ENCODE data around the gene CCDC141.
"Not testable (repeated sequence)": the region's sequence is repeated elsewhere in the genome, so short reads cannot be mapped to it uniquely, and the experiment has no call there.

Gene CCDC141

GRCh38 chr2:179049546-179050311 lies at the start of gene CCDC141:
CCDC141 (minus strand) TSS chr2:179050137; CDS start chr2:179049941, 196 bp downstream.
- DNase-seq, result peak in 1 of 2 experiments; percentile 1

DNA sequence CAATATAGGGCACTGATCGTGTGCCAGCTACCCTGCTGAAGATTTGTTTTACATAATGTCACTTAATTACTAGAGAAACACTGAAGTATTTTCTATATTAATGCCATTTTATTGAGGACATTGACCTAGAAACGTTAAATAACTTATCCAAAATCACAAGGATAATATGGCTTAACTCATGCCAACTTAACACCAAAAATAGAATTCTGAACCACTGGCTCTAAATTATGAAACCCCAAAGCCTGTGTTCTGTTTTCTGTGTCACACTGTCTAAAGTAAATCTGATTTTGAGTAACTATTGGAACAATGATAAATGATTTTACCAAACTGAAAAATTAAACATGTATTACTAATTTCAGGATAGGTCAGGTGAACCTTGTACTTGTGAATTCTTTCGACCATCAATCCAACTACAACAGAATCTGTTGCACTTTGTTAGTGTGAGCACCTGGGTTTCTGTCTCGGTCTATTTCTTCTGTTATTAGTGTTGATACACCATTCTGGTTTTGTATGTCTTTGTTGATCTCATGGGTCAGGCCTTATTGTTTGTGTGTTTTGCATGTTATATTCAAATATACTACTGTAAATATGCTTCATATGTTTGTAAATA lies 48.2 kb upstream of the CCDC141 start:
- no peak for DNase-seq

GRCh38 chr2:179097131-179097530 lies 47.2 kb upstream of the CCDC141 start:
- DNase-seq, result no peak

- no peak for DNase-seq
Observed at GRCh38 chr2:179096090-179096489, 46.2 kb upstream of the CCDC141 start.

GRCh38 chr2:179092912-179093311 lies 43.0 kb upstream of the CCDC141 start:
- not testable (repeated sequence) for DNase-seq

DNA sequence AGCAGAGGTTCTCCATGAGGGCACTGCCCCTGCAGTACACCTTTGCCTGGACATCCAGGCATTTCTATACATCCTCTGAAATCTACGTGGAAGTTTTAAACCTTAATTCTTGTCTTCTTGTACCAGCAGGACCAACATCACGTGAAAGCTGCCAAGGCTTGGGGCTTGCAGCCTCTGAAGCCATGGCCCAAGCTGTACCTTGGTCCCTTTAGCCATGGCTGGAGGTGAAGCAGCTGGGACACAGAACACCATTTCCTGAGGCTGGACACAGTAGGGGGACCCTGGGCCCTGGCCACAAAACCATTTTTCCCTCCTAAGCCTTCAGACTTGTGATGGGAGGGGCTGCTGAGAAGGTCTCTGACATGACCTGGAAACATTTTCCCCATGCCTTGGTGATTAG lies 32.8 kb upstream of the CCDC141 start:
- no peak for DNase-seq

DNA sequence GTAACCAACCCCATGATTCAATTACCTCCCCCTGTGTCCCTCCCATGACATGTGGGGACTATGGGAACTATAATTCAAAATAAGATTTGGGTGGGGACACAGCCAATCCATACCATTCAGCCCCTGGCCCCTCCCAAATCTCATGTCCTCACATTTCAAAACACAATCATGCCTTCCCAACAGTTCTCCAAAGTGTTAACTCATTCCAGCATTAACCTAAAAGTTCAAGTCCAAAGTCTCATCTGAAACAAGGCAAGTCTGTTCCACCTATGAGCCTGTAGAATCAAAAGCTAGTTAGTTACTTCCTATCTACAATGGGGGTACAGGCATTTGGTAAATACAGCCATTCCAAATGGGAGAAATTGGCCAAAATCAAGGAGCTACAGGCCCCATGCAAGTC lies 32.0 kb upstream of the CCDC141 start:
- DNase-seq, result no peak

GRCh38 chr2:179072527-179072926 lies 22.6 kb upstream of the CCDC141 start:
- DNase-seq, result no peak

GRCh38 chr2:179071810-179072355 lies 21.9 kb upstream of the CCDC141 start:
- no peak for DNase-seq

- DNase-seq, result no peak
Observed at GRCh38 chr2:179070895-179071294, 21.0 kb upstream of the CCDC141 start.

GRCh38 chr2:179069685-179070084 lies 19.7 kb upstream of the CCDC141 start:
- no peak for DNase-seq

DNA sequence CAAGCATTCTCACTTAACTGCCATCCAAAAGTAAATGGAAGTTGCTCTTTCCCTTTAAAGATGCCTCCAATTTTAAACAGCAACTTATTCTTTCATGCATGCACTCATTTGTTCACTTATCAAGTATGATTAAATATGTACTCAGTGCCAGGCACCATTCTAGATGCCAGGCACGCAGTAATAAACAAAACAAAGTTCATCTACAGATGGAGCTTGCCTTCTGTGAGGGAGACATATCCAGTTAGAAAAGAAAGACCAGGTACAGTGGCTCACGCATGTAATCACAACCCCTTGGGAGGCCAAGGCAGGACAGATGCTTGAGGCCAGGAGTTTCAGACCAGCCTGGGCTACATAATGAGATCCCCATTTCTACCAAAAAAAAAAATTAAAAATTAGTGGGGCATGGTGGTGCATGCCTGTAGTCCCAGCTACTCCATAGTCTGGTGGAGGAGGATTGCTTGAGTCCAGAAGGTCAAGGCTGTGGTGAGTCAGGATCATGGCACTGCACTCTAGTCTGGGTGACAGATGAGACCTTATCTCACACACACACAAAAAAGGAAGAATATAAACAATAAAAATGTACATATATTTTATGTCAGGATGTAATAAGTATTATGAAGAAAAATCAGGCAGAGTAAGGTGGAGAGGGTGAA lies 19.2 kb upstream of the CCDC141 start:
- no peak for DNase-seq

DNA sequence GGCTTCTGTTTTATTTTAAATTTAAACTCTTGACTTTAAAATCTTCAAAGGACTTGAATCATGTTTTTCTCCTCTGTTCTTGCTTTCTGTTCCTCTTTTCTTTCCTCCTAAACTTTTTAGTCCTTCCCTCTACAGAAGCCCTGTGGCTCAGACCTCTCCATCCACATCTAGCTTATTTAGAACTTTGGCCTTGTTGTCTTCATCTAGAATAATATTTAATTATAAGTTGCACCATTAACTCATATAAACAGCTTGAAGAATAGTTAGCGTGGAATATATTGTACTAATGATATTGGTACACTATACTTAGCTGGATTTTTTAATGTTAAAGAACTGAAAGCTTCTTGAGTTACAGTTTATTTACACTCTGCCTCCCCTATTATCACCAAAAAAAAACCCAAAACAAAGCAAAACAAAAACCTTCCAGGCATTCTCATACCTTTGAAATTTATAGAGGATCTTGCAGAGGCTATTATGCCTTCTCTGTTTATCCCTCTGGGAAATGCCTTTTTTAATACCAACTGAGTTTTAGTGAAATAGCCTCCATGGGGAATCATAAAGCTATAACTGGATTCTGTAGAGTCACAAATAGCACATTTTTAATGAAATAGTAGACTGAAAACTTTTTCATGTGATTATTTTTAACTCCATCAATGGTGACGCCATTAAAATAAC lies 9.2 kb upstream of the CCDC141 start:
- no peak for DNase-seq

- DNase-seq, result no peak
Observed at GRCh38 chr2:179057737-179058136, 7.8 kb upstream of the CCDC141 start.

DNA sequence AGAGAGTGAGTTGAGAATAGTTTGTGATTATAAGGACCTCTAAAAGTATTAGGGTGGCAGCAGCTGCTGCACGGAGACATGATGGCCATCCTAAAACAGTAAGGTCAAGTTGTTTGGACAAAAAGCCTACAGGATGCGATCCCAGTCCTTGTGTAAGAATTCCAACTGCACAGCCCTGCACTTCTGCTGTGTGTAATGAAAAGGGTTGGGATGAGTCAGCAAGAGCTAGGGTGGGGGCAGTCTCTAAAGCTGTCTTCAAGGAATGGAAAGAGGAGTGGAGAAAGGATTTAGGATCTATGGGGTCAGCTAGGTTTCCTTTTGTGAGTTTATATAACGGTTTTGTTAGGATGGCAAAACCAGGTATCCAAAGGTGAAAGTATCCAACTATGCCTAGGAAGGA lies 3.6 kb upstream of the CCDC141 start:
- not testable (repeated sequence) for DNase-seq

- DNase-seq, result no peak
Observed at GRCh38 chr2:179051250-179051649, 1.3 kb upstream of the CCDC141 start.

GRCh38 chr2:179050755-179051154 lies 818 bp upstream of the CCDC141 start:
- DNase-seq, result no peak

DNA sequence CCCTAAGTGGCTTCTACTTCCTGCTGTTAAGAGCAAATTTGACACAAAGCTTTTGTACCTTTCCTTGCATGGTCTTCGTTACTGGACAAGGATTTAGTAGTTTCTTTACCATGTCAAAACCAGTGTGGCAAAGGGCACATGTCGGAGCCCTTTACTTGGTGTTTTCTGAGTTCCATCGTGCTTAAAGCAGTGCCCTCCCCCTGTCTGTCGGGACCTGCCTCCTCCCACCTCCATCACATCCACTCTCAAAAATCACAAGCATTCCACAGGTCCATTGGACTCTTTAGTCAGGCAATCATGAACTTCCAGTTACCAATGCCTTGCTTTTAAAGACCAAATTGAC lies 763 bp downstream of the CCDC141 start:
- DNase-seq, result no peak

DNA sequence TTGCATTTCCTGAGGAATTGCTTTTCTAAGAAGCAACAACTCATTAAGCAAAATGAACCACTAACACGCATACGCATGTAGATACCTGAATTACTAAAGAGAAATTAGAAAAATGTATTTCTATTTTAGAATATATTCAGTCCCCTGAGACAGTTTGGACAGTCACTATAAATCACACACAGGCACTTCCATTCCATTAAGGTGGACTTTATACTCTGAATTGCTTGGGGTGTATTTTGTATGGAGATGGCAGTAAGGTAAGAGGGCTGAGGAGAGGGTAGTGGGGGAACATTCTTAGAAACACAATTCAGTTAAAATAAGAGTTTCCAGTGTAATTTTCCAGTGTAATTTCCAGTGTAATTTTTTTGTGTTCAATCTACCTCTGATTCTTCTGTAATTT lies 1.8 kb downstream of the CCDC141 start:
- DNase-seq, result no peak

DNA sequence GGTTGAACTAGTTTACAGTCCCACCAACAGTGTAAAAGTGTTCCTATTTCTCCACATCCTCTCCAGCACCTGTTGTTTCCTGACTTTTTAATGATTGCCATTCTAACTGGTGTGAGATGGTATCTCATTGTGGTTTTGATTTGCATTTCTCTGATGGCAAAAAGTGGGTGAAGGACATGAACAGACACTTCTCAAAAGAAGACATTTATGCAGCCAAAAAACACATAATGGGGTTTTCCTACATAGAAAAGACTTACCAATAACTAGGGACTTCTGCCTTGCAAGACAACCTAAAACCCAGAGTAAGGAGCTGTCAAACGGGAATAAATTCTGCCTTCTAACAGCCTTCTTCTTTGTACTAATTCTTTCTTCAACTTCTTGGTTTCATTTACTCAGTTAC lies 4.3 kb downstream of the CCDC141 start:
- not testable (repeated sequence) for DNase-seq

DNA sequence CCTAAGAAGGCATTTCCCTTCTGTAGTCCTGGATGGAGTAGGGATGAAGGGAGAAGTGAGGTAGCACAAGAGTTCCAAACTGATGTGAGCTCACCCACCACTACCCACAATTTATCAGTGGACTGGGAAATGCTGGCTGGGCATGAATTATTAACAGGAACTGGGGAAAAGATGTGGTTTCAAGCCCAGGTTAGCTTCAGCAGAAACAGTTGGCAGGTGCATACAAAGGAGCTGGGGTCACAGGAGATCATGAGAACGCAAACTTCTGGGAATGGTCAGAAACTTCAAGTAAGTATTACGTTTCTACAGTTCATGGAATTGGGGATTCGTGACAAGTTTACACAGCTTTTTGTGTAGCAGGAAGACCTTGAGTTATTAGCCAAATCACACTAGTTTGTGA lies 5.4 kb downstream of the CCDC141 start:
- no peak for DNase-seq

DNA sequence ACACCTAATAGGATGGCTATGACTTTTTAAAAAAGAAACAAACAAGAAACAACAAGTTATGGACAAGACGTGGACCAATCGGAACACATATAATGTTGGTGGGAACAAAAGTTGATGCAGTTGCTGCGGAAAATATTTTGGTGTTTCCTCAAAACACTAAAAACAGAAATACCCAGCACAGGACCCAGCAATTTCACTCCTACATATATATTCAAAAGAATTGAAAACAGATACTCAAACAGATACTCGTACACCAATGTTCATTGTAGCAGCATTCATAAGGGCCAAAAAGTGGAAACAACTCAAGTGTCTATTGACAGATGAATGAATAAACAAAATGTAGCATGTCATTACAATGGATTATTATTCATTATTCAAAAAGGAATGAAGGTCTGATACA lies 12.1 kb downstream of the CCDC141 start:
- DNase-seq, result no peak

DNA sequence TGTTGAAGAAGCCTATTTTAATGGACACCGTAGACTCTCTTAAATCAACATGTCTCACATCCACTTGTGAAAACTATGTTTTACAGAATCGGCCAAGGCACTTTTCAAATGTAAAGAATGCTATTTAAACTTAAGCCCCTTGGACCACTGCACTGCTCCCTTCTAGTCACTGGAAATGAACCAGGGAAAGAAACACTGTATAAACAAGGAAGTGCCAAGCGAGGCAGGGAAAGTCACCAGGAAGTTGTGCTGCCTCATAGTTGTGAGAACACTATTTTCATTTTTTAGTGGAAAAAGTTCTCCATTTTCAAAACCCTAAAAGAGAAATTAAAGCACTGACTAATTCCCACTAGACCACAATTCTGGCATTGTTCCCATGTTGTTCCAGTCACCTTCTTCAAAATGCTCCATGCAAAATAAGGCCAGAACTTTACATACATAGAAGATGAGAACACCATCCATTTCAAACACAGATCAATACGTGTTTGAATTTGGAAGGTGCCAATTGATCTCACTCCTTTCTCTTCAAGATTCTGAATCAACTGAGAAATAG lies 13.5 kb downstream of the CCDC141 start:
- DNase-seq, result no peak
